H9 (cell line): ENCODE measurements around the gene TTC1. TPM values are rescaled to one million over a fixed set of nuclear protein-coding genes. Genes with fewer than 3 reads are reported as not detected.

Experiments
- DNase-seq: peaks from one replicate; pipeline ENCODE4 v3.0.0-alpha.2; 2017
- H2AFZ ChIP-seq: one replicate; pipeline ENCODE4 v1.6.1; 2013; ENCODE audit warnings: mild to moderate bottlenecking, low read length, control low read depth, moderate library complexity
- H2AK5ac ChIP-seq: 2 replicates; pipeline ENCODE4 v1.6.1; 2013; ENCODE audit warnings: low read length, control low read depth, mixed read lengths; ENCODE audit not compliant: insufficient read length
- H2BK120ac ChIP-seq: one replicate; pipeline ENCODE4 v1.6.1; 2013; ENCODE audit warnings: low read depth, mild to moderate bottlenecking, low read length, control low read depth, inconsistent platforms; ENCODE audit not compliant: poor library complexity, severe bottlenecking
- H2BK12ac ChIP-seq: 2 replicates; pipeline ENCODE4 v1.6.1; 2013; ENCODE audit warnings: low read length, control low read depth, mixed read lengths, low read depth; ENCODE audit not compliant: insufficient read length
- H2BK15ac ChIP-seq: 2 replicates; pipeline ENCODE4 v1.6.1; 2013; ENCODE audit warnings: low read depth, low read length, control low read depth
- H2BK20ac ChIP-seq: one replicate; pipeline ENCODE4 v1.6.1; 2013; ENCODE audit warnings: low read depth, mild to moderate bottlenecking, low read length, control low read depth, inconsistent platforms; ENCODE audit not compliant: poor library complexity, severe bottlenecking
- H2BK5ac ChIP-seq: 2 replicates; pipeline ENCODE4 v1.6.1; 2013; ENCODE audit warnings: low read length, control low read depth, mixed read lengths; ENCODE audit not compliant: insufficient read length
- H3K14ac ChIP-seq: 2 replicates; pipeline ENCODE4 v1.6.1; 2013; ENCODE audit warnings: low read length, control low read depth; ENCODE audit not compliant: insufficient read depth
- H3K18ac ChIP-seq: 2 replicates; pipeline ENCODE4 v1.6.1; 2013; ENCODE audit warnings: low read depth, mild to moderate bottlenecking, mixed read lengths, low read length, control low read depth; ENCODE audit not compliant: insufficient read length
- H3K23ac ChIP-seq: 2 replicates; pipeline ENCODE4 v1.6.1; 2013; ENCODE audit warnings: low read length, control low read depth, mixed read lengths, low read depth; ENCODE audit not compliant: insufficient read length
- H3K23me2 ChIP-seq: 2 replicates; pipeline ENCODE4 v1.6.1; 2013; ENCODE audit warnings: low read depth, mild to moderate bottlenecking, mixed read lengths, low read length, control low read depth; ENCODE audit not compliant: insufficient read length, poor library complexity, severe bottlenecking
- H3K27ac ChIP-seq: 2 replicates; pipeline ENCODE4 v1.5.1; 2013; ENCODE audit warnings: low read length, control low read depth, mixed read lengths, low read depth; ENCODE audit not compliant: insufficient read length
- H3K27me3 ChIP-seq: 2 replicates; pipeline ENCODE4 v1.6.1; 2013; ENCODE audit warnings: low read length, control low read depth, inconsistent platforms; ENCODE audit not compliant: insufficient read depth
- H3K4ac ChIP-seq: 2 replicates; pipeline ENCODE4 v1.6.1; 2013; ENCODE audit warnings: low read depth, mild to moderate bottlenecking, control low read depth, inconsistent platforms, low read length, moderate library complexity
- H3K4me1 ChIP-seq: 2 replicates; pipeline ENCODE4 v1.6.1; 2013; ENCODE audit warnings: low read length, control low read depth, inconsistent platforms; ENCODE audit not compliant: insufficient read depth
- H3K4me2 ChIP-seq: 2 replicates; pipeline ENCODE4 v1.6.1; 2013; ENCODE audit warnings: low read length, control low read depth, mixed read lengths; ENCODE audit not compliant: insufficient read length, insufficient read depth
- H3K56ac ChIP-seq: 2 replicates; pipeline ENCODE4 v1.6.1; 2013; ENCODE audit warnings: low read depth, mild to moderate bottlenecking, mixed read lengths, low read length, control low read depth; ENCODE audit not compliant: insufficient read length
- H3K79me1 ChIP-seq: 2 replicates; pipeline ENCODE4 v1.6.1; 2013; ENCODE audit warnings: low read depth, mild to moderate bottlenecking, moderate library complexity, low read length, control low read depth, inconsistent platforms; ENCODE audit not compliant: insufficient read depth, poor library complexity, severe bottlenecking
- H3K79me2 ChIP-seq: 2 replicates; pipeline ENCODE4 v1.6.1; 2013; ENCODE audit warnings: low read length, control low read depth, inconsistent platforms; ENCODE audit not compliant: insufficient read depth
- H3K9ac ChIP-seq: 2 replicates; pipeline ENCODE4 v1.6.1; 2013; ENCODE audit warnings: low read length, control low read depth, mixed read lengths; ENCODE audit not compliant: insufficient read length; ENCODE audit errors: extremely low read depth
- H3K9me3 ChIP-seq: one replicate; pipeline ENCODE4 v1.6.1; 2013; ENCODE audit warnings: low read depth, low read length, inconsistent platforms; ENCODE audit not compliant: control insufficient read depth
- H3T11ph ChIP-seq: one replicate; pipeline ENCODE4 v1.6.1; 2013; ENCODE audit warnings: mild to moderate bottlenecking, low read length, control low read depth, inconsistent platforms
- H4K20me1 ChIP-seq: one replicate; pipeline ENCODE4 v1.6.1; 2013; ENCODE audit not compliant: control insufficient read depth, insufficient read length, insufficient read depth
- H4K5ac ChIP-seq: 2 replicates; pipeline ENCODE4 v1.6.1; 2013; ENCODE audit warnings: low read depth, mild to moderate bottlenecking, mixed read lengths, low read length, control low read depth; ENCODE audit not compliant: insufficient read length
- H4K8ac ChIP-seq: replicated peaks from 2 replicates; pipeline ENCODE4 v1.6.1; 2013; ENCODE audit warnings: low read length, control low read depth, mixed read lengths, low read depth; ENCODE audit not compliant: insufficient read length
- H4K91ac ChIP-seq: 2 replicates; pipeline ENCODE4 v1.6.1; 2013; ENCODE audit warnings: low read depth, mild to moderate bottlenecking, moderate library complexity, mixed read lengths, low read length, control low read depth; ENCODE audit not compliant: insufficient read length
- H3K27ac Mint-ChIP-seq, 3 experiments: 2 replicates in 2 of 3; 3 replicates in 1 of 3; pipeline ENCODE4 v1.8.0; 2020 to 2021; ENCODE audit warnings: mixed read lengths in 3 of 3, mild to moderate bottlenecking in 1 of 3, moderate library complexity in 1 of 3
- H3K27me3 Mint-ChIP-seq: 2 replicates; pipeline ENCODE4 v1.8.0; 2021; ENCODE audit warnings: low read depth, mild to moderate bottlenecking, moderate library complexity, mixed read lengths
- H3K36me3 Mint-ChIP-seq, 3 experiments: 2 replicates in 2 of 3; 3 replicates in 1 of 3; pipeline ENCODE4 v1.8.0; 2020 to 2021; ENCODE audit warnings: low read depth in 3 of 3, mixed read lengths in 3 of 3; ENCODE audit not compliant: insufficient read depth in 1 of 3
- H3K4me1 Mint-ChIP-seq, 2 experiments: 2 replicates each; pipeline ENCODE4 v1.8.0; 2020; ENCODE audit warnings: mixed read lengths in 2 of 2
- H3K4me3 Mint-ChIP-seq, 2 experiments: 2 replicates in 1 of 2; 3 replicates in 1 of 2; pipeline ENCODE4 v1.8.0; 2020 to 2021; ENCODE audit warnings: mild to moderate bottlenecking in 2 of 2, mixed read lengths in 2 of 2, moderate library complexity in 1 of 2
- H3K9me3 Mint-ChIP-seq, 2 experiments: 2 replicates in 1 of 2; 3 replicates in 1 of 2; pipeline ENCODE4 v1.8.0; 2020; ENCODE audit warnings: mild to moderate bottlenecking in 2 of 2, mixed read lengths in 2 of 2, moderate library complexity in 1 of 2
- CTCF ChIP-seq: fragments of 200-600 bp; sonication (generic); conservative IDR thresholded peaks from 3 replicates; pipeline ENCODE4 v1.8.0; 2021; ENCODE audit warnings: antibody characterized with exemption, mild to moderate bottlenecking
- WGBS: extraction: QIAGEN DNeasy Blood & Tissue Kit; methylation state at CpG from one replicate; pipeline ENCODE4 v1.1.7; 2013; ENCODE audit warnings: missing lambda C conversion rate, low lambda C conversion rate, mixed read lengths; ENCODE audit not compliant: insufficient read length; ENCODE audit errors: extremely low coverage; 5-methylcytosine and 5-hydroxymethylcytosine counted together
- total RNA-seq: library from RNA; stranded (reverse); gene quantifications from 2 replicates; pipeline ENCODE4 v1.2.1, GENCODE V29; 2021

Gene TTC1
- total RNA-seq, 1 experiment from 2014 or later = 62.6 TPM

GRCh38 chr5:160030631-160031377 lies 21.9 kb downstream of the TTC1 start:
- Histone ChIP-seq H2AFZ (no peak overlapping the region), H3K18ac (no peak overlapping the region), H2BK120ac (no peak overlapping the region), H3K23ac (no peak overlapping the region), H2AK5ac (no peak overlapping the region), H3K4me1 (no peaks in the 10 kb centered on the region), H3K27ac (no peak overlapping the region), H4K91ac (no peak overlapping the region), H2BK12ac (no peak overlapping the region), H3K79me1 (peaks cover 6% of the 10 kb centered on the region), H2BK15ac (no peak overlapping the region), H4K8ac (no peak overlapping the region), H4K20me1 (no peaks in the 10 kb centered on the region), H3K9ac (no peak overlapping the region), H3K4me2 (no peak overlapping the region), H3K27me3 (no peaks in the 10 kb centered on the region), H3K14ac (no peak overlapping the region), H3K4ac (no peak overlapping the region), H3K56ac (no peak overlapping the region), H2BK20ac (no peak overlapping the region), H3K9me3 (no peaks in the 10 kb centered on the region), H3T11ph (no peak overlapping the region), H3K79me2 (peaks cover 4% of the 10 kb centered on the region; the same call in 1 of the 2 replicates), H2BK5ac (no peak overlapping the region), H4K5ac (no peak overlapping the region), H3K23me2 (no peaks in the 10 kb centered on the region)
- TF ChIP-seq CTCF = no peak
- peaks cover 6 to 42% (median 35%) of the 10 kb centered on the region in 3 experiments; a peak in 6 of 7 replicates for H3K36me3 Mint-ChIP-seq
- WGBS = no CpG with 5 or more reads among the region's 3 CpGs
- H3K4me1 Mint-ChIP-seq = peaks cover 3 to 7% of the 10 kb centered on the region in 2 experiments; a peak in 3 of 4 replicates
- no peaks in the 10 kb centered on the region for H3K27me3 Mint-ChIP-seq
- peak overlapping the region in 1 of 3 experiments; percentile 14; a peak in 1 of 7 replicates for H3K27ac Mint-ChIP-seq
- no peak for DNase-seq
- no peak overlapping the region for H3K4me3 Mint-ChIP-seq
- H3K9me3 Mint-ChIP-seq = no peaks in the 10 kb centered on the region
